ENCODE measurements around the gene LSAMP. TPM values are rescaled to one million over a fixed set of nuclear protein-coding genes. Genes with fewer than 3 reads are reported as not detected.

LSAMP gene
- total RNA-seq, 1 donor = 1.3 TPM

DNA sequence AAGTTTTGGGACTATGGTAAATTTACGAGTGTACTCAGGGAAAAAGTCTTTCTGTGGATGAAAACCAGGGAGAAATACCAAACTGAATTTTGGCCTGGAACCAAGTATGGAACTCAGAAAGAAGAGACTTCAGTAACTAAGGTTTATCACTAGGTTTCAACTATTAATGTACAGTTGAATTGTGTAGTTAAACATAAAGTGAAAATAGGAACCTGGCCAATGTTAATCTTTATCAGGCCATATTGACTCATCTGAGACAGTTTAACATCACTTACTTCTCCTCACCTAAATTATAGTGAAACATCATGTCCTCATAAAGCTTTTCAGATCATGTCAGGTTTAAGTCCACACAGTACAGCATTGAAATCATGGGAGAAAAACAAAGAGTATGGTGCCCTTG, 197.7 kb downstream of the LSAMP start:
- no peak for DNase-seq (ENCODE audit: low read depth)
- TF ChIP-seq, protein P1, sequence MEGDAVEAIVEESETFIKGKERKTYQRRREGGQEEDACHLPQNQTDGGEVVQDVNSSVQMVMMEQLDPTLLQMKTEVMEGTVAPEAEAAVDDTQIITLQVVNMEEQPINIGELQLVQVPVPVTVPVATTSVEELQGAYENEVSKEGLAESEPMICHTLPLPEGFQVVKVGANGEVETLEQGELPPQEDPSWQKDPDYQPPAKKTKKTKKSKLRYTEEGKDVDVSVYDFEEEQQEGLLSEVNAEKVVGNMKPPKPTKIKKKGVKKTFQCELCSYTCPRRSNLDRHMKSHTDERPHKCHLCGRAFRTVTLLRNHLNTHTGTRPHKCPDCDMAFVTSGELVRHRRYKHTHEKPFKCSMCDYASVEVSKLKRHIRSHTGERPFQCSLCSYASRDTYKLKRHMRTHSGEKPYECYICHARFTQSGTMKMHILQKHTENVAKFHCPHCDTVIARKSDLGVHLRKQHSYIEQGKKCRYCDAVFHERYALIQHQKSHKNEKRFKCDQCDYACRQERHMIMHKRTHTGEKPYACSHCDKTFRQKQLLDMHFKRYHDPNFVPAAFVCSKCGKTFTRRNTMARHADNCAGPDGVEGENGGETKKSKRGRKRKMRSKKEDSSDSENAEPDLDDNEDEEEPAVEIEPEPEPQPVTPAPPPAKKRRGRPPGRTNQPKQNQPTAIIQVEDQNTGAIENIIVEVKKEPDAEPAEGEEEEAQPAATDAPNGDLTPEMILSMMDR (IDR thresholded peaks at IDR 0.05; ENCODE audit: insufficient read depth, low read depth, low read length) = no peak
- no peak overlapping the region for H3K4me3 ChIP-seq (ENCODE audit: low read depth, low read length)

GRCh38 chr3:116246406-116246980, 198.8 kb downstream of the LSAMP start:
- no peak overlapping the region for H3K4me3 ChIP-seq (ENCODE audit: low read depth, low read length)
- TF ChIP-seq, protein P1 (IDR thresholded peaks at IDR 0.05; ENCODE audit: insufficient read depth, low read depth, low read length) = no peak
- DNase-seq (ENCODE audit: low read depth) = no peak

- TF ChIP-seq, protein P1 (IDR thresholded peaks at IDR 0.05; ENCODE audit: insufficient read depth, low read depth, low read length) = no peak
- no peak overlapping the region for H3K4me3 ChIP-seq (ENCODE audit: low read depth, low read length)
- no peak for DNase-seq (ENCODE audit: low read depth)
These were observed 202.5 kb downstream of the LSAMP start for GRCh38 chr3:116242825-116243224.

GRCh38 chr3:116241677-116242076, 203.6 kb downstream of the LSAMP start:
- H3K4me3 ChIP-seq (ENCODE audit: low read depth, low read length) = no peak overlapping the region
- TF ChIP-seq, protein P1 (IDR thresholded peaks at IDR 0.05; ENCODE audit: insufficient read depth, low read depth, low read length) = no peak
- no peak for DNase-seq (ENCODE audit: low read depth)

DNA sequence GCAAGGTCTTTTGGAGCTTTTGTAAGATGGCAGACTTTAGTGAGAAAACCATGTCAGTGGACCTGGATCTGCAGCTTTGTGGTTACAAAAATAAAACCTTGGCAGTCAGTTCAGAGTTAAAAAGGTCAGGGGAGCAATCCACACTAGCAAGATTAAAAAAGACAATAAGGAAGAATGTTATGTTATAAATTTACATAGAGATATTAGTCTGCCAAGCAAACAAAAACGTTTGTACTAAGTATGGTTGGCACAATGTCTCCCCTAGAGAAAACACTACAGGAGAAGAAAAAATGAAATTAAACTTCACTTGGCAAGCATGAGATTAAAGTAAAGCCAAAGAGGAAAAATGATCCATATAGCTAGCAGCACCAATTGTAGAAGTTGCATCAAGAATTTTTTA, 205.0 kb downstream of the LSAMP start:
- H3K4me3 ChIP-seq (ENCODE audit: low read depth, low read length) = no peak overlapping the region
- DNase-seq (ENCODE audit: low read depth) = no peak
- TF ChIP-seq, protein P1 (IDR thresholded peaks at IDR 0.05; ENCODE audit: insufficient read depth, low read depth, low read length) = no peak

GRCh38 chr3:116238846-116239565, 206.3 kb downstream of the LSAMP start:
- no peak overlapping the region for H3K4me3 ChIP-seq (ENCODE audit: low read depth, low read length)
- DNase-seq (ENCODE audit: low read depth) = no peak
- TF ChIP-seq, protein P1 (IDR thresholded peaks at IDR 0.05; ENCODE audit: insufficient read depth, low read depth, low read length) = no peak

All from fibroblast of villous mesenchyme (primary cell).